Lung (tissue), 12 donors: ENCODE measurements around the gene ZNF747. TPM values are rescaled to one million over a fixed set of nuclear protein-coding genes. Genes with fewer than 3 reads are reported as not detected.

Source experiments
- ATAC-seq: fragments of 200-7000 bp; cut with Tn5 transposase; one replicate; pipeline ENCODE4 v1.9.1; 2020; ENCODE audit warnings: moderate number of reproducible peaks; ENCODE audit not compliant: insufficient read depth, low FRiP score
- DNase-seq, 3 donors: peaks; one replicate each; pipeline ENCODE4 v3.0.0-alpha.2; 2013 to 2017
- H3K27ac ChIP-seq, 2 donors: one replicate each; pipeline ENCODE4 v1.5.1; 2013; ENCODE audit warnings: mild to moderate bottlenecking in 2 of 2, moderate library complexity in 2 of 2, control low read depth in 1 of 2, inconsistent platforms in 1 of 2, low read depth in 1 of 2, low read length in 1 of 2
- H3K27me3 ChIP-seq, 3 donors: one replicate each; pipeline ENCODE4 v1.5.1; 2013; ENCODE audit warnings: low read length in 2 of 3; ENCODE audit not compliant: control insufficient read depth in 3 of 3, insufficient read depth in 3 of 3
- H3K36me3 ChIP-seq, 4 donors: one replicate each; pipeline ENCODE4 v1.5.1; 2013; ENCODE audit warnings: low read length in 4 of 4, mild to moderate bottlenecking in 1 of 4, moderate library complexity in 1 of 4; ENCODE audit not compliant: control insufficient read depth in 4 of 4, insufficient read depth in 4 of 4
- H3K4me1 ChIP-seq, 5 donors: one replicate each; pipeline ENCODE4 v1.5.1; 2013; ENCODE audit warnings: low read length in 5 of 5, mild to moderate bottlenecking in 2 of 5, moderate library complexity in 1 of 5; ENCODE audit not compliant: control insufficient read depth in 5 of 5, insufficient read depth in 5 of 5
- H3K4me3 ChIP-seq: one replicate; pipeline ENCODE4 v1.5.1; 2013; ENCODE audit warnings: mild to moderate bottlenecking, control low read depth, moderate library complexity
- H3K9ac ChIP-seq, 2 donors: one replicate each; pipeline ENCODE4 v1.5.1; 2013; ENCODE audit warnings: low read length in 2 of 2, control low read depth in 1 of 2; ENCODE audit not compliant: insufficient read depth in 1 of 2
- H3K9me3 ChIP-seq, 4 donors: one replicate each; pipeline ENCODE4 v1.5.1; 2013; ENCODE audit warnings: low read length in 3 of 4, mild to moderate bottlenecking in 1 of 4, moderate library complexity in 1 of 4; ENCODE audit not compliant: control insufficient read depth in 4 of 4, insufficient read depth in 3 of 4
- WGBS, 2 donors: extraction: QIAGEN DNeasy Blood & Tissue Kit; methylation state at CpG; one replicate each; pipeline ENCODE4 v1.1.7; 2013; 5-methylcytosine and 5-hydroxymethylcytosine counted together
- polyA plus RNA-seq, 2 donors: library from polyadenylated mRNA; stranded (reverse); fragments of 200-250 nt; gene quantifications; one replicate each; pipeline ENCODE4 v1.2.1, GENCODE V29; 2013
- total RNA-seq, 2 donors: library from RNA; depleted of rRNA in 1 of 2; stranded (reverse); fragments of >200 nt in 1 of 2; gene quantifications; one replicate each; pipeline ENCODE4 v1.2.1, GENCODE V29; 2014 to 2021
- TF ChIP-seq, protein P1 (sequence below): IDR thresholded peaks from 2 replicates; pipeline ENCODE4 v1.5.1; 2012; ENCODE audit warnings: mild to moderate bottlenecking; ENCODE audit errors: control extremely low read depth, extremely low read depth
- donor health status: control.
- donor health status: control.
- donor health status: Bipolar disorder and iron deficiency.
- donor health status: healthy.
- donor health status: DM: yes; HTN: yes; CAD: no.

The ZNF747 gene
- total and polyA plus RNA-seq, 4 donors: 7.1 to 11.7 (median 9.2) TPM

DNA sequence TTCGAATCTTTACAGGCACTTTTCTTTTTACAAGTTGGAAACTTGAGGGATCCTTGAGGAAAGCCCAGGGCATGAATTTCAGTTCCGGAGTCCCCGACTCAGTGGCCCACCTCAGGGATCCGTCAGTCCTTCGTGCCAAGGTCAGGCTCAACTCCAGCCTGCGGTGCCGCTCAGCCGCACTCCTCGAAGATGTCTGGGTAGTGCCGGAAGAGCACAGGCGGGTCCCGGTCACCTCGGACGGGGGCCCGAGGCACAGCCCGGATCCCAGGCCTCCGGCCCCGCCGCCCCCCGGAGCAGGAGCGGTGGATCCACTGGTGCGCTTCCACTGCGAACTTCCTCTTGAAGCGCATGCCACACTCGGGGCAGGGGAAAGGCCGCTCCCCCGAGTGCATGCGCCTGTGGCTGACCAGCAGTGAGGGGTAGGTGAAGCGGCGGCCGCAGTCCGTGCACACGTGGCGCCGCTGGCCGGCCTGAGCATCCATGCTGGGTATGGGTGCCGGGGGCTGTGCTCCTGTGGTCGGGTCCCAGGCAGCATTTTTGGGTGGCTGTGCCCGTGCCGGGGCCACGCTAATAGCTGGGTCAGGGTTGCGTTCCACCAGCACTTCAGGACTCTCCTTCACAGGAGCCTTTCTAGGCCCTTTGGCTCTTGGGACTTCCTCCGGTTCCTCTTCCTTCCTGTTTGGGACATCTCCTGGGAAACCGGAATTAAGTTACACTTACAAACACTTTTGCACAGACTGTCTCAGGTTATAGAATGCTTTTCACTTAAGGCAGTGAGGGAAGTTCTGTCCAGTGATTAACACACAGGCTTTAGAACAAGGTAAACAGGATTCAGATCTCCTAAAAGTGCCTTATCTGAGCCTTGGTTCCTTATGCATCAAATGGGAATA is 35.3 kb upstream of the ZNF747 start:
- Histone ChIP-seq H3K9me3 (no peaks in the 10 kb centered on the region), H3K27ac (peak overlapping the region in 1 of 2 donors; percentile 62), H3K9ac (peak overlapping the region in 1 of 2 donors; percentile 32), H3K4me1 (peaks cover 5 to 18% (median 9%) of the 10 kb centered on the region in 5 donors), H3K27me3 (no peaks in the 10 kb centered on the region), H3K36me3 (peaks cover 0 to 4% (median 0%) of the 10 kb centered on the region in 4 donors), H3K4me3 (no peak overlapping the region)
- DNase-seq (peak in 1 of 3 donors; percentile 29), ATAC-seq (no peak)
- TF ChIP-seq, protein P1, sequence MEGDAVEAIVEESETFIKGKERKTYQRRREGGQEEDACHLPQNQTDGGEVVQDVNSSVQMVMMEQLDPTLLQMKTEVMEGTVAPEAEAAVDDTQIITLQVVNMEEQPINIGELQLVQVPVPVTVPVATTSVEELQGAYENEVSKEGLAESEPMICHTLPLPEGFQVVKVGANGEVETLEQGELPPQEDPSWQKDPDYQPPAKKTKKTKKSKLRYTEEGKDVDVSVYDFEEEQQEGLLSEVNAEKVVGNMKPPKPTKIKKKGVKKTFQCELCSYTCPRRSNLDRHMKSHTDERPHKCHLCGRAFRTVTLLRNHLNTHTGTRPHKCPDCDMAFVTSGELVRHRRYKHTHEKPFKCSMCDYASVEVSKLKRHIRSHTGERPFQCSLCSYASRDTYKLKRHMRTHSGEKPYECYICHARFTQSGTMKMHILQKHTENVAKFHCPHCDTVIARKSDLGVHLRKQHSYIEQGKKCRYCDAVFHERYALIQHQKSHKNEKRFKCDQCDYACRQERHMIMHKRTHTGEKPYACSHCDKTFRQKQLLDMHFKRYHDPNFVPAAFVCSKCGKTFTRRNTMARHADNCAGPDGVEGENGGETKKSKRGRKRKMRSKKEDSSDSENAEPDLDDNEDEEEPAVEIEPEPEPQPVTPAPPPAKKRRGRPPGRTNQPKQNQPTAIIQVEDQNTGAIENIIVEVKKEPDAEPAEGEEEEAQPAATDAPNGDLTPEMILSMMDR: no peak
- 81 to 83% methylated on average over 44 of the region's 44 CpGs for WGBS, 2 donors

DNA sequence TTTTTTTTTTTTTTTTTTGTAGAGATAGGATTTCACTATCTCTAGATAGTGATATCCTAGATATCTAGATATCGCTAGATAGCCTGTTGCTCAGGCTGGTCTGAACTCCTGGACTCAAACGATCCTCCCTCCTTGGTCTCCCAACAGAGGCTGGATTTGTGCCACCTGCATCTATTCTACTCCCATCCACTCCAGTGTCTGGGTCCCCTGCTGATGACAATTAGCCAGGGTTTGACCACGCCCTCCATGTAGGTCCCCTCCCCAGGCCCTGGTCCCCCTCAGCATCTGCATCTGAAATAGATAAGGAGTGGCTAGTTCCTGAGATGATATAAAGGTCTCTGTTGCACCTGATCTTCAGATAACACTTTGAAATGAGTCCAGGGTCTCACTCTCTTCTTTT is 34.6 kb upstream of the ZNF747 start:
- no peak for DNase-seq
- 87 to 100% methylated on average over 3 of the region's 3 CpGs for WGBS, 2 donors
- H3K36me3 ChIP-seq: peaks cover 0 to 4% (median 0%) of the 10 kb centered on the region in 4 donors
- H3K9ac ChIP-seq: no peak overlapping the region
- H3K27me3 ChIP-seq: no peaks in the 10 kb centered on the region
- ATAC-seq: no peak
- H3K9me3 ChIP-seq: no peaks in the 10 kb centered on the region
- no peak overlapping the region for H3K4me3 ChIP-seq
- no peak overlapping the region for H3K27ac ChIP-seq
- TF ChIP-seq, protein P1: no peak
- H3K4me1 ChIP-seq: peaks cover 5 to 18% (median 9%) of the 10 kb centered on the region in 5 donors

DNA sequence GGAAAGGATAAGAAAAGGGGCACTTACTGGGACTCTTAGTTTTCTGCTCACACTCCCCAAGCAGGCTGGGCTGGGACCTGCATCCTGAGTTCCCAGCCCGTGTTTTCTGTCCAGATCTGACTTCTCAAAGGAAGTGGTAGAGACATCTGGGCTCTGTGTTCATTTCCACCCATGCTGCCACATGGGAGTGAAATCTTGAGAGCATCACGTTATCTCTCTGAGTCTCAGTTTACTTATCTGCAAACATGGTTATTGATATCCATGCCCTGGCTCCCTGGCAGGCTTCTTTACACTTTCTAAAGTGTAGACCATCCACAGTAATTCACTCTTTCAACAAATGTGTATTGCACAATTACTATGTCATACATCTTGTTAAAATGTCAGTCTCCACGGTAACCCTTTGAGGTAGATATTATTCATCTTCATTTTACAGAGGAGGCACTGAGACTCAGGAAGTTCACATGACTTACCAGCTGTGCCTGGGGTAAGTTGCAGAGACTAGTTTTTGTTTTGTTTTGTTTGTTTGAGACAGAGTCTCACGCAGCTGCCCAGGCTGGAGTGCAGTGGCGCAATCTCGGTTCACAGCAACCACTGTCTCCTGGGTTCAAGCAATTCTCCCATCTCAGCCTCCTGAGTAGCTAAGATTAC is 33.5 kb upstream of the ZNF747 start:
- H3K27ac ChIP-seq: no peak overlapping the region
- peaks cover 5 to 18% (median 9%) of the 10 kb centered on the region in 5 donors for H3K4me1 ChIP-seq
- WGBS, 2 donors: 28 to 57% methylated on average over 6 of the region's 6 CpGs
- no peaks in the 10 kb centered on the region for H3K9me3 ChIP-seq
- peak overlapping the region in 1 of 2 donors; percentile 3 for H3K9ac ChIP-seq
- no peaks in the 10 kb centered on the region for H3K27me3 ChIP-seq
- no peak overlapping the region for H3K4me3 ChIP-seq
- peaks cover 0 to 4% (median 0%) of the 10 kb centered on the region in 4 donors for H3K36me3 ChIP-seq
- DNase-seq (no peak), ATAC-seq (no peak)
- TF ChIP-seq, protein P1: no peak
